ES-I3 (cell line): ENCODE data around the gene SLCO1C1.
"Not testable (repeated sequence)": the region's sequence is repeated elsewhere in the genome, so short reads cannot be mapped to it uniquely, and the experiment has no call there.

Experiments
- H3K36me3 ChIP-seq: 2 replicates; pipeline ENCODE4 v1.6.1; 2013; ENCODE audit warnings: mild to moderate bottlenecking, low read length, control low read depth, moderate library complexity; ENCODE audit not compliant: insufficient read depth
- H3K4me1 ChIP-seq: 2 replicates; pipeline ENCODE4 v1.6.1; 2013; ENCODE audit warnings: mild to moderate bottlenecking, control low read depth, low read length; ENCODE audit not compliant: insufficient read depth
- H3K9ac ChIP-seq: 2 replicates; pipeline ENCODE4 v1.6.1; 2013; ENCODE audit warnings: low read depth, mild to moderate bottlenecking, low read length, moderate library complexity
- H3K9me3 ChIP-seq: 2 replicates; pipeline ENCODE4 v1.6.1; 2013; ENCODE audit warnings: mild to moderate bottlenecking, low read length, moderate library complexity; ENCODE audit not compliant: control insufficient read depth, insufficient read depth

SLCO1C1 gene

DNA sequence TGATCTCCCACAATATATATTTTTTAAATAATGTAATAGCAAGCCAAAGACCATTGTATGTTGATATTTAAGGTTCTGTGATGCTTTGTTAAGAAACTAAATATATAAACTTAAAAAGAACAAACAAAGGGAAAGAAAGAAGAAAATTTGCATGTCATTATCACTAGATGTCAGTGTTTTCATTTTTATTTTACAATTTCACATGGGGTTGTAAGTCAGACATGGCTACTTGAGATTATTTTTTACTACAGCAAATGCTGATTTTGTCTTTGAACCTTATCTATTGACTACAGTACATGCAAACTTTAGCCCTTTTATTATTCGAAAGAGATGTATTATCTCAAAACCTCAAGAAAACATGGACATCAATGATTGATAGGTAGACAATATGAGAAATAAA, 36.1 kb downstream of the SLCO1C1 start:
- H3K4me1 ChIP-seq, result no peaks in the 10 kb centered on the region
- no peaks in the 10 kb centered on the region for H3K36me3 ChIP-seq
- no peak overlapping the region for H3K9ac ChIP-seq
- H3K9me3 ChIP-seq, result no peaks in the 10 kb centered on the region

DNA sequence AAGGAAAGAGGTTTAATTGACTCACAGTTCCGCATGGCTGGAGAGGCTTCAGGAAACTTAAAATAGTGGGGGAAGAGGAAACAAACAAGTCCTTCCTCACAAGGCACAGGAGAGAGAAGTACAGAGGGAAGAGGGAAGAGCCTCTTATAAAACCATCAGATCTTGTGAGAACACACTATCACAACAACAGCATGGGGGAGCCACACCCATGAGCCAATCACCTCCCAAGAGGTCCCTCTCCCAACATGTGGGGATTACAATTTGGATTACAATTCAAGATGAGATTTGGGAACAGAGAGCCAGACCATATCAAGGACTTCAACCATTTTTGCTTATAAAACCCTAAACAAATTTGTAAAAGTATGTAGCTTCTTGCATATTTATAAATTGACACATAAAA, 45.8 kb downstream of the SLCO1C1 start:
- H3K4me1 ChIP-seq, result no peaks in the 10 kb centered on the region
- no peaks in the 10 kb centered on the region for H3K9me3 ChIP-seq
- H3K36me3 ChIP-seq, result no peaks in the 10 kb centered on the region
- no peak overlapping the region for H3K9ac ChIP-seq

DNA sequence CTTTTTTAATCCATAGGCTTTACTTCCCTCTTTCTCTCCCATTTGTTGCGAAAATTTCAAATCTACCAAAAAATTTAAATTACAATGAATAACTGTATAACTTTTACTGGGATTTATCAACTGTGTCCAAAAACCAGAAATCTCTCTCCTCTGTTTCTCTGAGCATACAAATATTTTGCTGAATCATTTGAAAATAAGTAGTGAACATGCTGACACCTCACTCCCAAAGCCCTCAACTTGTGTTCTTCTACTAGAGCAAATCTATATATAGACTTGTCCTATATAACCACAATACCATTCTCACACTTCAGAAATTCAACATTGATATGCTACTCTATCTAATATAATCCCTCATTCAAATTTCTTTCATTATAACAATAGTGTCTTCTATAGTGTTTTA, 53.1 kb downstream of the SLCO1C1 start:
- no peak overlapping the region for H3K9ac ChIP-seq
- no peaks in the 10 kb centered on the region for H3K4me1 ChIP-seq
- H3K9me3 ChIP-seq, result no peaks in the 10 kb centered on the region
- no peaks in the 10 kb centered on the region for H3K36me3 ChIP-seq

DNA sequence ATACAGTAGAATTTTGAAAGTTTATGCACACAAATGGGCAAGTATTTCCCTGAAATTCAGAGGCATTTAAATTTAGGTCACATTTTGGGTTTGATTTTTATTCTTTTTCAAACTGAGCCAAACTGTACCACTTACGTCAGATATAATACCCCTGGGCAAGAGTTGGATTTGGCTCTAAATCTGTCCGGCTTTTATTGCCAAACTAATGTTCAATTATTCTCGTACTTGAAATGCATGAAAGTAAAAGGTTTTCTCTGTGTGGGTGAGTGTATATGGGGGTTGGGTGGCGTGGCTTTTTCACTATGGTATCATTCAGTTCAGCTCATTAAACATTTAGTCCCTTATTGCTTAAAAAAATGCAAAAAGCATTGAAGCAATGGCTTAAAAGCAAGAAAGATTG, 55.9 kb downstream of the SLCO1C1 start:
- H3K9me3 ChIP-seq, result no peaks in the 10 kb centered on the region
- no peaks in the 10 kb centered on the region for H3K36me3 ChIP-seq
- H3K4me1 ChIP-seq, result no peaks in the 10 kb centered on the region
- H3K9ac ChIP-seq, result no peak overlapping the region

DNA sequence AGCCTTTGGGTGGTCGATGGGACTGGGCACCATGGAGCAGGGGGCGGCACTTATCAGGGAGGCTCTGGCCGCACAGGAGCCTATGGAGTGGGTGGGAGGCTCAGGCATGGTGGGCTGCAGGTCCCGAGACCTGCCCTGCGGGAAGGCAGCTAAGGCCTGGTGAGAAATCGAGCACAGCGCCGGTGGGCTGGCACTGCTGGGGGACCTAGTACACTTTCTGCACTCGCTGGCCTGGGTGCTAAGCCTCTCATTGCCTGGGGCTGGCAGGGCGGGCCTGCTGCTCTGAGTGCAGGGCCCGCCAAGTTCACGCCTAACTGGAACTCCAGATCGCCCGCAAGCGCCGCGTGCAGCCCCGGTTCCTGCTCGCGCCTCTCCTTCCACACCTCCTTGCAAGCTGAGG, 82.3 kb downstream of the SLCO1C1 start:
- no peaks in the 10 kb centered on the region for H3K9me3 ChIP-seq
- no peaks in the 10 kb centered on the region for H3K36me3 ChIP-seq
- no peaks in the 10 kb centered on the region for H3K4me1 ChIP-seq
- no peak overlapping the region for H3K9ac ChIP-seq

DNA sequence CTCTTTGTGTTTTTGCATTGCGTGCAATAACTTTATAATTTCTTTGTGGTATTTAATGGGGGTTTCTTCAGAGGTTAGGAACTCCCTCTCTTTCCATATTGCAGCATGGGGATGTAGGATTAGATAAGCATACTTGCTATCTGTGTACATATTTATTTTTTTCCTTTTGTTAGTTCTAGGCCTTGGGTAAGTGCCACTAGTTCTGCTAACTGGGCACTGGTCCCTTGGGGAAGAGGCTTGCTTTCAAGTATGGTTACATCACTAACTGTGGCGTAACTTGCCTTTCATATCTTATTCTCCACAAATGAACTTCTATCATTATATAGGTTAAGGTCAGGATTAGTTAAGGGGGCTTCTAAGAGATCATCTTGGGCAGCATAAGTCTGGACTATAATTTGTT, 83.8 kb downstream of the SLCO1C1 start:
- Histone ChIP-seq H3K9me3 (no peaks in the 10 kb centered on the region), H3K36me3 (no peaks in the 10 kb centered on the region), H3K4me1 (no peaks in the 10 kb centered on the region), H3K9ac (no peak overlapping the region)

DNA sequence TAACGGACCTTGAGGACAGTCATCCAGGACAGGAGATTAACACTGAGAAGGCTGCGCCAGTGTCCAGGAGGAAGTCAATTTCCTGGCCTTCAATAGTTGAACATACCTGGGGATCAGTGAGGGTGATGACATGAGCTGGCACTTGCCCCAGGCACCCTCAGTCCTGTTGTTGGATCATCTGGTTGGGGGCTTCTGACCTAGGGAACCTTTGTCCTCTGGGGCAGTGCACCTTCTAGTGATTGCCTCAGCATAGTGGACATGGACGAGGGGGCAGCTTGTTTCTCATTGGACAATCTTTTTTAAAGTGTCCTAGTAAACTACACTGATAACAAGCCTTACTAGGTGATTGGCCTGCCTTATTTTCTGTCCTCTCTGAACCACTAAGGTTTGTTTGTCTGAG, 84.8 kb downstream of the SLCO1C1 start:
- not testable (repeated sequence) for H3K4me1 ChIP-seq, H3K36me3 ChIP-seq, H3K9me3 ChIP-seq, H3K9ac ChIP-seq

DNA sequence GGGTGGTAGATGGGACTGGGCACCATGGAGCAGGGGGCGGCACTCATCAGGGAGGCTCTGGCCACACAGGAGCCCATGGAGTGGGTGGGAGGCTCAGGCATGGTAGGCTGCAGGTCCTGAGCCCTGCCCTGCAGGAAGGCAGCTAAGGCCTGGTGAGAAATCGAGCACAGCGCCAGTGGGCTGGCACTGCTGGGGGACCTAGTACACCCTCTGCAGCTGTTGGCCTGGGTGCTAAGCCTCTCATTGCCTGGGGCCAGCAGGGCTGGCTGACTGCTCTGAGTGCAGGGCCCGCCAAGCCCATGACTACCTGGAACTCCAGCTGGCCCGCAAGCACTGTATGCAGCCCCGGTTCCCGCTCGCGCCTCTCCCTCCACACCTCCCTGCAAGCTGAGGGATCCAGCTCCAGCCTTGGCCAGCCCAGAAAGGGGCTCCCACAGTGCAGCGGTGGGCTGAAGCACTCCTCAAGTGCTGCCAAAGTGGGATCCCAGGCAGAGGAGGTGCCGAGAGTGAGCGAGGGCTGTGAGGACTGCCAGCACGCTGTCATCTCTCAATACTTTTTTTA, 88.7 kb downstream of the SLCO1C1 start:
- H3K9me3 ChIP-seq, H3K4me1 ChIP-seq, H3K9ac ChIP-seq, H3K36me3 ChIP-seq: not testable (repeated sequence)

DNA sequence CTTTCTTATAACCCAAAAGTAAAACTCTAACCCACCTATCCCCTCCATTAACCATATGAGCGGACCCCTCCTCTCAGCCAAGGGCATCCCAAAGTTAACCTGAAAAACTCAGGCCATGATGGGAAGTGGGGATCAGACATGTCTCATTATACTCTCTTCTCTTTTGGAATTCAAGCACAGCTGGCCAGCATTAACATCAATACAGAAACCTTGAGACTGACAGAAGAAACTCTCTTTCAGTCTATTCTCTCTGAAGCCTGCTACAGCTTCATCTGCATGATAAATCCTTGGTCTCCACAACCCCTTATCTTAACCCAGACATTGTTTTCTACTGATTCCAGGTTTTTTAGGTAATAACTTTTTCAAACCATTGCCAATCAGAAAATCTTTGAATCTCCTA, 97.8 kb downstream of the SLCO1C1 start:
- no peaks in the 10 kb centered on the region for H3K36me3 ChIP-seq

DNA sequence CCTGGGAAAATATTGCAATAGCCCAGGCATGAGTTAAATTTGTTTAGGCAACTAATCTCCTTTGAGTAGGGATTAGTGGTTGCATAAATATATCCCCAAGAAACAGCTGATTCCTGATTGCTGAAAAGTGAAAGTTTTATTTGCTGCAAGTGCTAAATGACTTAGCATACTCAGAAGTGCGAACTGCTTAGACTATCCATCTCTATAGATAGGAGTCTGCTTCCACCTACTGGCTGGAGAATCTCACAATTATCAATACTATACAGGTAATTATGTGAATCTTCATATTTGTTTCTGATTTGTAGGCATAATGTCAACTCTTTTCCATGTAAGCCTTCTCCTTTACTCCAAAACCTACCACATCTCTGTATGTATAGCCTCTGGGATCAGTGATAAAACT, 103.4 kb downstream of the SLCO1C1 start:
- H3K9ac ChIP-seq, result no peak overlapping the region
- H3K4me1 ChIP-seq, result no peaks in the 10 kb centered on the region
- H3K9me3 ChIP-seq, result no peaks in the 10 kb centered on the region
- H3K36me3 ChIP-seq, result no peaks in the 10 kb centered on the region

More for the DNA sequence above, 97.8 kb downstream of the SLCO1C1 start:
- Histone ChIP-seq H3K9ac (no peak overlapping the region), H3K9me3 (0 out of 2 replicates have a peak, but pooled peaks cover 6% of the 10 kb centered on the region), H3K4me1 (no peaks in the 10 kb centered on the region)

DNA sequence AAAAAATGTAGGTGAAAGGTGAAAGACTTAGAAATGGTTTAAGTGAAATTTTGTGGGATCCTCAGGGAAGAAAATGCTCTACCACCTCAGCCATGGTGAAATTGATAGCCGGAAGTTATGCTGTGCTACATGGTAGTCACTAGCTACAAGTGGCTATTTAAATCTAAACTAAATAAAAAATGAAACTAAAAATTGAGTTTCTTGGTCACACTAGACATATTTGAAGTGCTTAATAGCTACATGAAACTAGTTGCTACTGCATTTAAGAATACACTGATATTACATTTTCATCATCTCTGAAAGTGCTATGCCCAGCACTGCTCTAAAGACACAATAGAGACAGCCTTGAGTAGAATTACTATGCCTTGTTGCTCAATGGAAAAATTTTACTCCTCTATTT, 105.0 kb downstream of the SLCO1C1 start:
- no peaks in the 10 kb centered on the region for H3K36me3 ChIP-seq

DNA sequence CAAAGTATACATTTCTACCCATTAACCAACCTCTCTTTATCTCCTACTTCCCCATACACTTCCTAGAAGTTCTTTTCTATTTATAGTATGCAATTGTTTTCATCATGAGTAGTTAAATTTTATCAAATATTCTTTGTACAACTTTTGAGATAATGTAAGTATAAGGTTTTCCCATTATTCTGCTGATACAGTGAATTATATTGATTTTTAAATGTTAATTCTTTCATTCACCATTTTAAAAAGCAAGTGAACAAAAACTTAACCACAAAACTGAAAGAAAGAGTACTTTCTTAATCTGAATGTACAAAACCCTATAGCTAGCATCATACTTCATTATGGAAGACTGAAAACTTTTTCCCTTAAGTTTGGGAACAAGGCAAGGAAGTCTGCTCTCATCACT, 105.9 kb downstream of the SLCO1C1 start:
- H3K9ac ChIP-seq, result no peak overlapping the region
- no peaks in the 10 kb centered on the region for H3K4me1 ChIP-seq
- H3K9me3 ChIP-seq, result no peaks in the 10 kb centered on the region
- no peaks in the 10 kb centered on the region for H3K36me3 ChIP-seq

More for the DNA sequence above, 105.0 kb downstream of the SLCO1C1 start:
- H3K4me1 ChIP-seq, result no peaks in the 10 kb centered on the region
- no peaks in the 10 kb centered on the region for H3K9me3 ChIP-seq
- no peak overlapping the region for H3K9ac ChIP-seq
